Epithelial cell of esophagus (primary cell): Measurements from ENCODE around the gene APOBEC4.

ENCODE experiments used
- DNase-seq: peaks from one replicate; pipeline ENCODE4 v3.0.0; 2010; ENCODE audit warnings: low read depth
- H3K4me3 ChIP-seq: 2 replicates; pipeline ENCODE4 v1.5.1; 2011; ENCODE audit warnings: mild to moderate bottlenecking, low read length, control low read depth
- CTCF ChIP-seq: IDR thresholded peaks from 2 replicates; pipeline ENCODE4 v1.5.1; 2011; ENCODE audit warnings: low read depth, mild to moderate bottlenecking, low read length, control low read depth, inconsistent platforms; ENCODE audit not compliant: insufficient read depth; ENCODE audit errors: missing control alignments

Gene APOBEC4

GRCh38 chr1:183604038-183604808, 48.9 kb downstream of the APOBEC4 start:
- TF ChIP-seq CTCF: no peak
- H3K4me3 ChIP-seq: no peak overlapping the region
- DNase-seq: no peak

GRCh38 chr1:183602510-183602909, 50.6 kb downstream of the APOBEC4 start:
- no peak for DNase-seq
- no peak for TF ChIP-seq CTCF
- H3K4me3 ChIP-seq: no peak overlapping the region

DNA sequence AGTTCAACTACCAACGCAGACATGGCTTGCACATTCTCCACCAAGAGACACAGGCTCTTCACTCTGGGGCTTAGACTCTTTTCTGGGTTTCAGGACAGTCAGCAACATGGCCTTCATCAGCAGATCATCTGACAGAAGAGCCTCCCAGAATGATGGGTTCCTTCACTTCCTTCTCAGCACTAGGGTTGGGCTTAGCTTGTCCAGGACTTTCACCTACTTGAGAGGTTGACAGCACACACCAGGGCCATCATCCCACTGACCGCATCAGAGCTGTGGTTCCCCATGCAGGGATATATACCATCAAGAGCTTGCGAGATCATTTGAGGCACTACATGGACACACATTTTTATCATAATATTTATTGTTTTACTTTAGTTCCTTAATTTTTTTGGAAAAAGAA, 52.5 kb downstream of the APOBEC4 start:
- TF ChIP-seq CTCF: no peak
- no peak overlapping the region for H3K4me3 ChIP-seq
- DNase-seq: no peak

- peak; percentile 93 for DNase-seq
- H3K4me3 ChIP-seq: no peak overlapping the region
- TF ChIP-seq CTCF: no peak
These were observed 53.0 kb downstream of the APOBEC4 start for GRCh38 chr1:183600136-183600535.

DNA sequence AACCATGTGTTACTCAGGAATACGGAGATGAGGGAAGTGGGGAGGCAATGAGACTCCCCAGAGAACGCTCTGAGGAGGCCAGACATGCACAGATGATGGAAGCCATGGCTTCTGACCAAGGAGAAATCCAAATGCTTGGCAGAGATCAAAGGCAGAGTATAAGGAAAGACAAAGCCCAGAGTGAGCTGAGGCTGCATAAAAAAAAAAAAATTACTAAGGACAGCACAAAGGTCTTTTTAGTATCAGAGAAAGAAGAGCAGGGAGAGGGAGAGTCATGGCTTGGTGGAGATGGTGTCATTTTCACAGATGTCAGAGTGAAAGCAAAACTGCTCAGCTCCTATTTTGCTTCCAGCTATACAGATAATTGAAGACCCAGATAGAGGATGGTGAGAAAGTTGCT, 54.7 kb downstream of the APOBEC4 start:
- DNase-seq: no peak
- no peak overlapping the region for H3K4me3 ChIP-seq
- no peak for TF ChIP-seq CTCF

DNA sequence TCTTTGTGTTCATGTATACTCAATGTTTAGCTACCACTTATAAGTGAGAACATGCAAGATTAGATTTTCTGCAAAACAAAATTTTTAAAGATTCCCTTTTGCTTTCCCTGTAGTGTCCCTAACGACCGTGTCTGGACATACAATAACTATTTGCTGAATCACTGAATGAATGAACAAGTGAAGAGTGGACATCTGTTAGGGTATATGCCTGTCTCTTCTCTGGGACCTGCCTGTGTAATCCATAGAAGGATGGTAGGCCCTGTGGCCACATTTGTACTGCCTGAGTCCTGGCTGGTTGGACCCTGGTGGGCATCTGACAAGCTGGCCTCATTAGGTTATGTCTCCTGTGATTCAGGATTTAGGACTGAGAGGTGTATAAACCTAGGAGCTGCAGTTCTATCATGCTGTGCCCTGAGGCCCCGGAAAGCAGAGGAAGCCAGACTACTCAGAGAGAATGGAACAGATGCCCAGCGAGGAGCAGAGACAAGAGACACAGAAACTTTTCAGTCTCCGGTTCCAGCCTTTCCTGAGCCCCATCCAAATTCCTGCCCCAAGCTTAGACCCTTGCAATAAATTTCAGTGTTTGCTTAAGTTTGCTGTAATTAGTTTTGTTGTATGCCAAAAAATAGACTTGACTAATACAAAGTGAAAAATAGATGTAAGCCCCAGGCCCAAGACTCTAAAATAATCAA, 55.3 kb downstream of the APOBEC4 start:
- DNase-seq: no peak
- H3K4me3 ChIP-seq: no peak overlapping the region
- TF ChIP-seq CTCF: no peak

DNA sequence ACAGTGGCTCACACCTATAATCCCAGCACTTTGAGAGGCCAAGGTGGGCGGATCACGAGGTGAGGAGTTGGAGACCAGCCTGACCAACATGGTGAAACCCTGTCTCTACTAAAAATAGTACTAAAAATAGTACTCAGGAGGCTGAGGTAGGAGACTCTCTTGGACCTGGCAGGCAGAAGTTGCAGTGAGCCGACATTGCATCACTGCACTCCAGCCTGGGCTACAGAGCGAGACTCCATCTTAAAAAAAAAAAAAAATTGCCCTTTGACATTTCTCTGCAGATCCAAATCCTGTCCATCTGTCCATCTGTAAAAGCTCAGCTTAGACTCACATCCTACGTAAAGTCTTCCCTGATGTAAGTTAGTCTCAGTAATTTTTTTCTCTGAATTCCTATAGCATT, 56.6 kb downstream of the APOBEC4 start:
- no peak for DNase-seq
- no peak for TF ChIP-seq CTCF
- H3K4me3 ChIP-seq: no peak overlapping the region
